K562 (cell line): ENCODE measurements around the gene RUNDC1. TPM values are rescaled to one million over a fixed set of nuclear protein-coding genes. Genes with fewer than 3 reads are reported as not detected.

Experiments used
- ATAC-seq: fragments of 200-7000 bp; cut with Tn5 transposase; 3 replicates; pipeline ENCODE4 v1.9.1; 2020; ENCODE audit warnings: moderate library complexity
- BruUV-seq: library from RNA; stranded (reverse); fragments of 400-500 nt; replicated peaks from 2 replicates; lab custom pipeline; 2021; lab: Mats Ljungman, UMichigan
- CTCF ChIA-PET: fragments of 300-600 bp; formaldehyde crosslinking; extraction: SDS; loops from one replicate; lab custom pipeline; 2021; ENCODE audit warnings: low intra/inter-chr PET ratio; lab: Yijun Ruan, JAX
- POLR2A ChIA-PET: fragments of 300-600, 350-650 bp; sonication (Branson Sonifier 250); formaldehyde crosslinking; extraction: SDS; loops from one replicate; lab custom pipeline; 2021; ENCODE audit warnings: antibody characterized with exemption, inconsistent platforms; lab: Yijun Ruan, JAX
- DNase-seq, 4 experiments: peaks; one replicate each; pipeline versions ENCODE4 v3.0.0 to v3.0.0-alpha.2; 2011 to 2018; ENCODE audit warnings: low spot score in 3 of 4, mixed read lengths in 3 of 4; ENCODE audit errors: extremely low read depth in 1 of 4
- FAIRE-seq: peaks from 2 replicates; lab custom pipeline; 2011; peaks lifted over from hg19 to GRCh38; lab: Jason Lieb, UNC
- H2AFZ ChIP-seq: 2 replicates; pipeline ENCODE4 v1.6.0; 2011; ENCODE audit warnings: low read depth, low read length, control low read depth, inconsistent platforms
- H3K27ac ChIP-seq: fragments of 200-600 bp; 3 replicates; pipeline ENCODE4 v1.8.0; 2011; ENCODE audit warnings: low read depth, mild to moderate bottlenecking, control low read depth, inconsistent platforms, low read length, moderate library complexity, mixed read lengths; ENCODE audit errors: extremely low read depth
- H3K27me3 ChIP-seq, 2 experiments: fragments of 300-600 bp in 1 of 2; 2 replicates in 1 of 2; 3 replicates in 1 of 2; pipeline versions ENCODE4 v1.6.0 to v1.8.0; 2011; ENCODE audit warnings: inconsistent platforms in 2 of 2, low read length in 2 of 2, mild to moderate bottlenecking in 1 of 2, mixed read lengths in 1 of 2, moderate library complexity in 1 of 2; ENCODE audit not compliant: control insufficient read depth in 2 of 2, insufficient read depth in 2 of 2
- H3K36me3 ChIP-seq: fragments of 300-600 bp; 3 replicates; pipeline ENCODE4 v1.8.0; 2011; ENCODE audit warnings: mild to moderate bottlenecking, low read length, inconsistent platforms; ENCODE audit not compliant: control insufficient read depth, insufficient read depth
- H3K4me1 ChIP-seq, 2 experiments: fragments of 200-600 bp in 1 of 2; replicated peaks in 1 of 2; 2 replicates in 1 of 2; 3 replicates in 1 of 2; pipeline versions ENCODE4 v1.5.1 to v1.8.0; 2011; ENCODE audit warnings: inconsistent platforms in 2 of 2, low read length in 2 of 2, mild to moderate bottlenecking in 1 of 2, mixed read lengths in 1 of 2, moderate library complexity in 1 of 2; ENCODE audit not compliant: control insufficient read depth in 2 of 2, insufficient read depth in 2 of 2
- H3K4me2 ChIP-seq: 2 replicates; pipeline ENCODE4 v1.6.1; 2011; ENCODE audit warnings: low read length, control low read depth, inconsistent platforms, mixed read lengths; ENCODE audit not compliant: insufficient read depth
- H3K4me3 ChIP-seq: fragments of 200-600 bp; sonication (generic), shearing (Covaris generic); 2 replicates; pipeline ENCODE4 v1.5.1; 2016; ENCODE audit warnings: control low read depth, inconsistent platforms
- H3K79me2 ChIP-seq: fragments of 200-600 bp; 3 replicates; pipeline ENCODE4 v1.8.0; 2011; ENCODE audit warnings: low read length, inconsistent platforms; ENCODE audit not compliant: control insufficient read depth, insufficient read depth
- H3K9ac ChIP-seq, 2 experiments: 2 replicates each; pipeline versions ENCODE4 v1.6.0 to v1.6.1; 2011; ENCODE audit warnings: low read depth in 2 of 2, low read length in 2 of 2, control low read depth in 1 of 2, inconsistent platforms in 1 of 2, mild to moderate bottlenecking in 1 of 2, mixed read lengths in 1 of 2; ENCODE audit not compliant: insufficient read depth in 1 of 2
- H3K9me1 ChIP-seq: one replicate; pipeline ENCODE4 v1.6.0; 2011; ENCODE audit warnings: inconsistent platforms, mild to moderate bottlenecking, low read length, moderate library complexity; ENCODE audit not compliant: control insufficient read depth, insufficient read depth
- H3K9me3 ChIP-seq: replicated peaks from 2 replicates; pipeline ENCODE4 v1.5.1; 2011; ENCODE audit warnings: low read depth, low read length, inconsistent platforms; ENCODE audit not compliant: control insufficient read depth, insufficient read depth
- H4K20me1 ChIP-seq: replicated peaks from 2 replicates; pipeline ENCODE4 v1.6.1; 2011; ENCODE audit warnings: low read length, inconsistent platforms, mixed read lengths; ENCODE audit not compliant: control insufficient read depth, insufficient read depth
- BRD9 ChIP-seq: fragments of 450-650 bp; IDR thresholded peaks from 2 replicates; pipeline ENCODE4 v1.6.1; 2018; ENCODE audit warnings: low read depth; ENCODE audit not compliant: partially characterized antibody
- CHD1 ChIP-seq: fragments of 200-600 bp; sonication (generic); IDR thresholded peaks from one replicate; pipeline ENCODE4 v1.6.1; 2012; ENCODE audit warnings: mild to moderate bottlenecking, moderate library complexity, low read length, inconsistent platforms
- RFX5 ChIP-seq: IDR thresholded peaks from 2 replicates; pipeline ENCODE4 v1.6.1; 2011; ENCODE audit warnings: low read depth, mild to moderate bottlenecking, improper control_type of control experiment, low read length
- RNF2 ChIP-seq: sonication (generic); IDR thresholded peaks from 2 replicates; pipeline ENCODE4 v1.6.1; 2016
- SIN3A ChIP-seq, 2 experiments: fragments of 150-350 bp in 1 of 2; IDR thresholded peaks; 2 replicates each; pipeline ENCODE4 v1.6.1; 2011 to 2016; ENCODE audit warnings: borderline replicate concordance in 2 of 2, low read depth in 2 of 2, low read length in 2 of 2, mild to moderate bottlenecking in 2 of 2, moderate library complexity in 2 of 2; ENCODE audit not compliant: control insufficient read depth in 1 of 2
- SMARCB1 ChIP-seq: IDR thresholded peaks from 2 replicates; pipeline ENCODE4 v1.6.1; 2011; ENCODE audit warnings: improper control_type of control experiment, low read depth; ENCODE audit not compliant: insufficient read length
- WGBS: fragments of 100-300 bp; shearing (Covaris generic); methylation state at CpG from one replicate; pipeline ENCODE4 v1.1.6; 2016; ENCODE audit warnings: low coverage, mixed read lengths; ENCODE audit not compliant: insufficient coverage; ENCODE audit errors: missing lambda C conversion rate; 5-methylcytosine and 5-hydroxymethylcytosine counted together
- in situ Hi-C: fragments of 300-500 bp; cut with MboI; formaldehyde crosslinking; loops from 4 replicates; pipeline ENCODE4 v1.15.0; 2018; ENCODE audit warnings: inconsistent platforms, mixed read lengths
- intact Hi-C: fragments of 100-400 bp; cut with micrococcal nuclease; formaldehyde crosslinking; loops from 2 replicates; pipeline ENCODE4 v1.14.2; 2022
- polyA plus RNA-seq, 8 experiments: library from polyadenylated mRNA; depleted of rRNA in 4 of 8; stranded (reverse) in 5 of 8; unstranded in 3 of 8; fragments of >200 nt; fragmentation: Nextera tagmentation in 2 of 8; fragmentation: Illumina TruSeq in 1 of 8; extraction: Ambion mirVana in 2 of 8; extraction: Trizol in 1 of 8; gene quantifications; 2 replicates each; pipeline versions ENCODE4 v1.2.1 to v1.2.3, GENCODE V29; 2011 to 2014; ENCODE audit warnings: inconsistent platforms in 1 of 8, missing spikeins in 1 of 8
- total RNA-seq, 7 experiments: library from RNA; depleted of rRNA in 6 of 7; stranded (reverse); fragments of >200 nt in 6 of 7; fragmentation: Illumina TruSeq in 2 of 7; extraction: Trizol in 2 of 7; gene quantifications; 2 replicates each; pipeline versions ENCODE4 v1.2.1 to v1.2.3, GENCODE V29; 2011 to 2021; ENCODE audit warnings: low replicate concordance in 1 of 7
- TF ChIP-seq, protein P1 (sequence below): fragments of 250-450 bp; sonication (Bioruptor Pico); IDR thresholded peaks from 2 replicates; pipeline ENCODE4 v1.8.0; 2022; ENCODE audit warnings: moderate library complexity, mild to moderate bottlenecking, inconsistent platforms
- TF ChIP-seq, protein P2 (sequence below): fragments of 450-650 bp; formaldehyde crosslinking; IDR thresholded peaks from 2 replicates; pipeline ENCODE4 v1.4.0; 2020; ENCODE audit warnings: mild to moderate bottlenecking
- TF ChIP-seq, protein P3 (sequence below), 2 experiments: fragments of 450-650 bp; IDR thresholded peaks; 2 replicates each; pipeline ENCODE4 v1.6.1; 2016

Gene RUNDC1
- total and polyA plus RNA-seq, 9 of the 15 experiments (the other 6 are each of a cell fraction or from before 2014, with no cell fraction given): 3.4 to 12.6 (median 9.4) TPM

- TF ChIP-seq BRD9: peak; percentile 98
- TF ChIP-seq SMARCB1: no peak
- TF ChIP-seq, protein P1, sequence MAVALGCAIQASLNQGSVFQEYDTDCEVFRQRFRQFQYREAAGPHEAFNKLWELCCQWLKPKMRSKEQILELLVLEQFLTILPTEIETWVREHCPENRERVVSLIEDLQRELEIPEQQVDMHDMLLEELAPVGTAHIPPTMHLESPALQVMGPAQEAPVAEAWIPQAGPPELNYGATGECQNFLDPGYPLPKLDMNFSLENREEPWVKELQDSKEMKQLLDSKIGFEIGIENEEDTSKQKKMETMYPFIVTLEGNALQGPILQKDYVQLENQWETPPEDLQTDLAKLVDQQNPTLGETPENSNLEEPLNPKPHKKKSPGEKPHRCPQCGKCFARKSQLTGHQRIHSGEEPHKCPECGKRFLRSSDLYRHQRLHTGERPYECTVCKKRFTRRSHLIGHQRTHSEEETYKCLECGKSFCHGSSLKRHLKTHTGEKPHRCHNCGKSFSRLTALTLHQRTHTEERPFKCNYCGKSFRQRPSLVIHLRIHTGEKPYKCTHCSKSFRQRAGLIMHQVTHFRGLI: no peak
These were observed 17.9 kb downstream of the RUNDC1 start, which contains the start of gene RPL27 (continued) for GRCh38 chr17:42997984-42998938.

DNA sequence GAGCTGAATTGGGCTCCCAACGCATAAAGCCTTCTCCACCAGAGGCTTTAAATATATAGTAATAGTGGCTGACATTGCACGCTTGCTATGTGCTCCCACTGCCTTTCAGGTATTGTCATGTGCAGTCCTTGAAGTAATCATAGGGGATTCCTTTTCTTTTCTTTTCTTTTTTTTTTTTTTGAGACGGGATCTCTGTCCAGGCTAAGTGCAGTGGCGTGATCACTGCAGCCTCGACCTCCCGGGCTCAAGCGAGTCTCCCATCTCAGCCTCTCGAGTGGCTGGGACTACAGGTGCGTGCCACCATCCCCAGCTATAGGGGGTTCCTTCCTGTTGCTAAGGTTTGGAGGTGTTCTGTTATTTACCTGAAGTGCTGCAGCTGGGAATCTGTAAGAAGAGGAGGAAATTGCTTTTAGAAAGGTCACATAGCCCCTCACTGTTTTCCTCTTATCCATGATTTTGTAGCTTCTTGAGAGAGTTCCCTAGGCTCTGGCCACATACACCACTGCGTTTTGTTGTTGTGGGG, 18.7 kb downstream of the RUNDC1 start:
- 2% methylated on average over 10 of the region's 10 CpGs for WGBS
- ATAC-seq: no peak
- DNase-seq: no peak
- in situ Hi-C loops (no loop called here), intact Hi-C loops (loop anchor here (2.0 to 5.0 kb wide), 2 partner anchors 62 to 156 kb away; no protein-coding TSS in a partner anchor)
- CTCF ChIA-PET: no interaction called here
- H3K27ac ChIP-seq: peak overlapping the region; percentile 94
- no peak overlapping the region for H2AFZ ChIP-seq
- peaks cover 61% of the 10 kb centered on the region for H3K36me3 ChIP-seq
- FAIRE-seq: no peak
- peaks cover 33% of the 10 kb centered on the region for H3K79me2 ChIP-seq
- H3K4me2 ChIP-seq: peak overlapping the region; percentile 99
- peaks cover 9% of the 10 kb centered on the region for H4K20me1 ChIP-seq
- H3K9me3 ChIP-seq: no peaks in the 10 kb centered on the region
- no peaks in the 10 kb centered on the region for H3K9me1 ChIP-seq
- peak overlapping the region; percentile 92 to 95 for H3K9ac ChIP-seq
- H3K4me3 ChIP-seq: peak overlapping the region; percentile 93
- H3K27me3 ChIP-seq: no peaks in the 10 kb centered on the region
- TF ChIP-seq SIN3A (IDR thresholded peaks at IDR 0.05; ENCODE audit: borderline replicate concordance in 2 of 2, control insufficient read depth in 1 of 2, low read depth in 2 of 2, low read length in 2 of 2): 0 out of 4 replicates have a peak, but pooled peaks of 1 of the 2 experiments have one; percentile 30
- TF ChIP-seq, protein P2, sequence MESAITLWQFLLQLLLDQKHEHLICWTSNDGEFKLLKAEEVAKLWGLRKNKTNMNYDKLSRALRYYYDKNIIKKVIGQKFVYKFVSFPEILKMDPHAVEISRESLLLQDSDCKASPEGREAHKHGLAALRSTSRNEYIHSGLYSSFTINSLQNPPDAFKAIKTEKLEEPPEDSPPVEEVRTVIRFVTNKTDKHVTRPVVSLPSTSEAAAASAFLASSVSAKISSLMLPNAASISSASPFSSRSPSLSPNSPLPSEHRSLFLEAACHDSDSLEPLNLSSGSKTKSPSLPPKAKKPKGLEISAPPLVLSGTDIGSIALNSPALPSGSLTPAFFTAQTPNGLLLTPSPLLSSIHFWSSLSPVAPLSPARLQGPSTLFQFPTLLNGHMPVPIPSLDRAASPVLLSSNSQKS: no peak
- no peak for TF ChIP-seq RNF2
- TF ChIP-seq, protein P3, sequence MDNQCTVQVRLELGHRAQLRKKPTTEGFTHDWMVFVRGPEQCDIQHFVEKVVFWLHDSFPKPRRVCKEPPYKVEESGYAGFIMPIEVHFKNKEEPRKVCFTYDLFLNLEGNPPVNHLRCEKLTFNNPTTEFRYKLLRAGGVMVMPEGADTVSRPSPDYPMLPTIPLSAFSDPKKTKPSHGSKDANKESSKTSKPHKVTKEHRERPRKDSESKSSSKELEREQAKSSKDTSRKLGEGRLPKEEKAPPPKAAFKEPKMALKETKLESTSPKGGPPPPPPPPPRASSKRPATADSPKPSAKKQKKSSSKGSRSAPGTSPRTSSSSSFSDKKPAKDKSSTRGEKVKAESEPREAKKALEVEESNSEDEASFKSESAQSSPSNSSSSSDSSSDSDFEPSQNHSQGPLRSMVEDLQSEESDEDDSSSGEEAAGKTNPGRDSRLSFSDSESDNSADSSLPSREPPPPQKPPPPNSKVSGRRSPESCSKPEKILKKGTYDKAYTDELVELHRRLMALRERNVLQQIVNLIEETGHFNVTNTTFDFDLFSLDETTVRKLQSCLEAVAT (IDR thresholded peaks at IDR 0.05): 0 out of 4 replicates have a peak, but pooled peaks of 1 of the 2 experiments have one; percentile 8
- TF ChIP-seq RFX5: no peak
- peak; percentile 33 for TF ChIP-seq CHD1
- TF ChIP-seq, all 486 proteins: peak for 3
- peaks cover 14 to 18% of the 10 kb centered on the region in 2 experiments; a peak in 4 of 5 replicates for H3K4me1 ChIP-seq
- no TSS peak for BruUV-seq
- POLR2A ChIA-PET: interaction anchor here (0.7 to 2.7 kb wide), 15 partner anchors 8 to 317 kb away, joined by 3 to 31 read pairs (median 10); partner anchors contain the start of genes AOC2, IFI35, PSME3 and PTGES3L
